ENCODE measurements around the gene PAQR5. TPM values are rescaled to one million over a fixed set of nuclear protein-coding genes. Genes with fewer than 3 reads are reported as not detected.

The PAQR5 gene
- total and polyA plus RNA-seq, 7 donors = 0.08 to 0.39 (median 0.17) TPM; not detected in 1

DNA sequence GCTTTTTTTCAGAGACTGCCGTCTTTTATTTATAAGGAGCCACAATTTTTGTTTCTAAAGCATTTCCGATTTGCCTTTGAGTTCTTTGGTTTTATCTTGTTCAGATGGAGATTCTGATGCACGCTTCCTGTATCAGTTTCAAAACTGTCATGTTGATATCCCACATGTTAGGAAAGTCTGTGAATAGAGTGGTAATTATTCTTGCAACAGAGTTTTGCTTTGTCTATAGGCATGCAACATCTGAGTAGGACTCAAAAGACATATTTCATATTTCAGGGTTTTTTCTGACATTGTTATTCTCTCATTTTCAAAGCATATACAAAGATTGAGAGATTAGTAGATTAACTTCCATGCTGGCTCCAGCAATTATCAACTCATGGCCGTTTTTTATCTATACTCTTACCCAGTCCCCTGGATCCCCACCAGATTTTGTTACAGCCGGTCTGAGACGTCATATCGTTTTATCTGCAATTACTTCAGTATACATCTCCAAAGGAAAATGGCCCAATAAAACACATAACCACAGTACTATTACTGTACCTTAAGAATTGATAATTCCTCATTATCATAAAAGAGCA is 22.4 kb downstream of the PAQR5 start:
- ATAC-seq = no peak
- no peak overlapping the region for H3K27ac ChIP-seq
- intact Hi-C loops (cut with DNase I) = no loop called here
- 56 to 78% (median 56%) methylated on average over 7 of the region's 7 CpGs for WGBS, 3 donors
- TF ChIP-seq, protein P1, sequence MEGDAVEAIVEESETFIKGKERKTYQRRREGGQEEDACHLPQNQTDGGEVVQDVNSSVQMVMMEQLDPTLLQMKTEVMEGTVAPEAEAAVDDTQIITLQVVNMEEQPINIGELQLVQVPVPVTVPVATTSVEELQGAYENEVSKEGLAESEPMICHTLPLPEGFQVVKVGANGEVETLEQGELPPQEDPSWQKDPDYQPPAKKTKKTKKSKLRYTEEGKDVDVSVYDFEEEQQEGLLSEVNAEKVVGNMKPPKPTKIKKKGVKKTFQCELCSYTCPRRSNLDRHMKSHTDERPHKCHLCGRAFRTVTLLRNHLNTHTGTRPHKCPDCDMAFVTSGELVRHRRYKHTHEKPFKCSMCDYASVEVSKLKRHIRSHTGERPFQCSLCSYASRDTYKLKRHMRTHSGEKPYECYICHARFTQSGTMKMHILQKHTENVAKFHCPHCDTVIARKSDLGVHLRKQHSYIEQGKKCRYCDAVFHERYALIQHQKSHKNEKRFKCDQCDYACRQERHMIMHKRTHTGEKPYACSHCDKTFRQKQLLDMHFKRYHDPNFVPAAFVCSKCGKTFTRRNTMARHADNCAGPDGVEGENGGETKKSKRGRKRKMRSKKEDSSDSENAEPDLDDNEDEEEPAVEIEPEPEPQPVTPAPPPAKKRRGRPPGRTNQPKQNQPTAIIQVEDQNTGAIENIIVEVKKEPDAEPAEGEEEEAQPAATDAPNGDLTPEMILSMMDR (IDR thresholded peaks at IDR 0.05) = no peak
- H3K9me3 ChIP-seq = no peaks in the 10 kb centered on the region
- H3K4me3 ChIP-seq = no peak overlapping the region
- peaks cover 0 to 3% (median 0%) of the 10 kb centered on the region in 3 donors for H3K27me3 ChIP-seq (ENCODE audit: insufficient read depth in 3 of 3, low read length in 2 of 3)
- no peaks in the 10 kb centered on the region for H3K4me1 ChIP-seq
- H3K36me3 ChIP-seq (ENCODE audit: insufficient read depth in 1 of 2, low read depth in 1 of 2) = no peaks in the 10 kb centered on the region
- no peak for DNase-seq

DNA sequence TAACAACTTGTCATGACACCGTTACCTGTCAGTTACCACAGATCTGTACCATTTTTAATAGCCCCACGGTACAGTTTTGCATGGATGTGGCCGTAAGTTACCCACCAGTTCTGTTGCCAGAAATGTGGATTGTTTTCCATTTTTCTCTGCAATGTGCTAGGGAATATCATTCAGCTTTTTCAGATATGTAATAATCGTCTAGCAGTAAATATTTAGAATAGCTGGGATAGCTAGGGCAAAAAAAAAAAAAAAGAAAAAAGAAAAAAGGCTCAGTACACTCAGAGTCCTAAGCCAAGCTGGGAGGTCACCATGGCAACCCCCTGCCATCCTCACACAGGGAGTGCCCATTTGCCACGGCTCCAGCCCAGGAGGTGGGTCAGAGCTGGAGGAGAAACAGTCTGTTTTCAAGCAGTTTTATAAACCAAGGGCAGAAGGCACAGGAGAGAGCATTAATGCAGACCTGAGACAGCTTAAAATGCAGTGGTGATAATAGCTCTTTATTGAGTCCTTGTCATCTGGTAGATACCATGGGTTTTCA is 25.2 kb downstream of the PAQR5 start:
- ATAC-seq = no peak
- H3K27ac ChIP-seq = no peak overlapping the region
- H3K36me3 ChIP-seq (ENCODE audit: insufficient read depth in 1 of 2, low read depth in 1 of 2) = no peaks in the 10 kb centered on the region
- H3K27me3 ChIP-seq (ENCODE audit: insufficient read depth in 3 of 3, low read length in 2 of 3) = peaks cover 0 to 3% (median 0%) of the 10 kb centered on the region in 3 donors
- TF ChIP-seq, protein P1 (IDR thresholded peaks at IDR 0.05) = no peak
- no peaks in the 10 kb centered on the region for H3K4me1 ChIP-seq
- no peak for DNase-seq
- no peak overlapping the region for H3K4me3 ChIP-seq
- 37 to 46% (median 37%) methylated on average over 5 of the region's 5 CpGs for WGBS, 3 donors
- intact Hi-C loops (cut with DNase I) = no loop called here
- no peaks in the 10 kb centered on the region for H3K9me3 ChIP-seq

DNA sequence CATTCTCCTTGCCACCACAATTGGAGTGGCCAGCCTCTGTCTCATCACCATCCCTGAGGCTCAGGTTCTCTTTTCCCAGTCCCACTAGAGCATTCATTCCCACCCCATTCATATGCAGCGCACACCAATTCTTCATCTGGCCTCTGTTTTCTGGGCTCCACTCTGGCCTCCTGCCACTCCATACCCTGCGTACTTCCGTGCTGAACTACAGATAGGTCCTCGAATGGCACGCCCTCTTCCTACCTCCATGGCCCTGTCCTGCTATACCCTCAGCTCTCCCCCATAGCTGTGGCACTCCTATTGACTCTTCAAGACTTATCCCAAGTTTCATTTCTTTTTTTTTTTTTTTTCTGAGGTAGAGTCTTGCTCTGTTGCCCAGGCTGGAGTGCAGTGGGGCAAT is 25.9 kb downstream of the PAQR5 start:
- H3K4me3 ChIP-seq = no peak overlapping the region
- WGBS, 3 donors = 88 to 93% (median 89%) methylated on average over 5 of the region's 5 CpGs
- H3K27me3 ChIP-seq (ENCODE audit: insufficient read depth in 3 of 3, low read length in 2 of 3) = peaks cover 0 to 3% (median 0%) of the 10 kb centered on the region in 3 donors
- no peak overlapping the region for H3K27ac ChIP-seq
- H3K4me1 ChIP-seq = no peaks in the 10 kb centered on the region
- ATAC-seq (no peak), DNase-seq (no peak)
- intact Hi-C loops (cut with DNase I) = no loop called here
- TF ChIP-seq, protein P1 (IDR thresholded peaks at IDR 0.05) = no peak
- H3K36me3 ChIP-seq (ENCODE audit: insufficient read depth in 1 of 2, low read depth in 1 of 2) = no peaks in the 10 kb centered on the region
- H3K9me3 ChIP-seq = no peaks in the 10 kb centered on the region

DNA sequence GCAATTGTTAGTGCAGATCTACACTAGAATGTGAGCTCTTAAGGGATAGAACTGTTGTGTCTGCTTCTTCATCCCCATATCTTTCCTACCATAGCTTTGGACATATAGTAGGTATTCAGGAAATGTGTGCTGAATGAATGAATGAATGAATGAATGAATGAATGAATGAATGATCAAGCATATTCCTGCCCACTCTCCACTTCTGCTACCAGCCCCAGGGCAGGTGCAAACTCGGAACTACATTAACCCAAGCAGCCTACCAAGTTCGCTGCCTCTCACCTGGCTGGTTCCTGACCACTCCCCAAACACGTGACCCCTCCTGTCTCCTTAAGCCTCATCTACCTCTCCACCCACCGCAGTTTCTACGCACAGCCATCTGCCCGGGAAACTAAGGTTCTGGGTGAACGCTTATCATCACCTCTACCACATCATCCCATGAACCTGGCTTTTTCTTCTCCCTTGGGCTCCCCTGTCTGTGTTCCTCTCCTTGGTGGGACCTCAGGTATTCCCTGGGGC is 26.8 kb downstream of the PAQR5 start:
- intact Hi-C loops (cut with DNase I) = no loop called here

More for the DNA sequence above, 26.8 kb downstream of the PAQR5 start:
- H3K9me3 ChIP-seq = no peaks in the 10 kb centered on the region
- ATAC-seq (no peak), DNase-seq (no peak)
- TF ChIP-seq, protein P1 (IDR thresholded peaks at IDR 0.05) = no peak
- H3K4me1 ChIP-seq = no peaks in the 10 kb centered on the region
- H3K36me3 ChIP-seq (ENCODE audit: insufficient read depth in 1 of 2, low read depth in 1 of 2) = no peaks in the 10 kb centered on the region
- H3K4me3 ChIP-seq = no peak overlapping the region
- no peak overlapping the region for H3K27ac ChIP-seq
- H3K27me3 ChIP-seq (ENCODE audit: insufficient read depth in 3 of 3, low read length in 2 of 3) = peaks cover 0 to 3% (median 0%) of the 10 kb centered on the region in 3 donors
- 65 to 74% (median 70%) methylated on average over 7 of the region's 7 CpGs for WGBS, 3 donors
